ENCODE results near the gene PDE4D. TPM values are rescaled to one million over a fixed set of nuclear protein-coding genes. Genes with fewer than 3 reads are reported as not detected.

The PDE4D gene
- total RNA-seq, 1 donor from 2014 or later, result 6.8 TPM

GRCh38 chr5:58923355-58923754, 970.2 kb downstream of the PDE4D start:
- Histone ChIP-seq H3K36me3 (ENCODE audit: control insufficient read depth, insufficient read depth, low read length) (no peaks in the 10 kb centered on the region), H3K4me3 (ENCODE audit: low read depth, low read length) (no peak overlapping the region), H3K27me3 (ENCODE audit: control insufficient read depth, insufficient read depth, low read length) (peaks cover 4% of the 10 kb centered on the region)
- TF ChIP-seq CTCF (IDR thresholded peaks at IDR 0.05; ENCODE audit: insufficient read depth, low read length, severe bottlenecking), result no peak
- DNase-seq (ENCODE audit: low read depth) (no peak), FAIRE-seq (no peak)

DNA sequence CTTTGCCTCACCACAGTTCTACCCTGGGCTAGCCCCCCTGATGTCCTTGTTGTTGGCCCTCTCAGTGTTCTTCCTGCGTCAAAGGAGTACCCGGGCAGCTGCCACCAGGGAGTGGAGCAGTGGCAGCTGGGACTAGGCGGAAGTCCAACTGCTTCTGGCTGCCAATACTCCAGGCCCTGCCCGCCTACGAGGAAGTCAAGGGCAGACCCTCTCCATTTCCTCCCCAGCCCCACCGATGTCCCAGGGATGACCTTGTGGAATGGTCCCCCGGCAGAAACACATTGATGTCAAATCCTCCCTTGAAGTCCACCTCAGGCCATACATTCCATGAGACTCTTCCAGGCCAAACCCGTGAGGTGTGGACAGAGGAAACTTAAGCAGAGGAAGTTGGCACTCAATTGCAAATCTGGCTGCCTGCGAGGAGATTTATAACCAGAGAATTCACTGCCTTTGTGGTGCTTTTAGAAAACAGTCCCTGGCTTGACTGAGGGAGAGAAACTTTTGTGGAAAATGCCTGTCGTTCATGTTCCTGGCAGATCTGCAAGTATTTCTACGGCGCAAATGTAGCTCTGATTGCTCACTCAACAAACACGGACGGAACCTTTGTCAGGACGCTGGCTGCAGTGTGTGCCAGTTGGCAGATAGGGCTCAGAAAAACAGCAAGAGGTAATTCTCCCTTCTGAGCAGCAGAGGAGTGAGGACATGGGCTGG, 970.9 kb downstream of the PDE4D start:
- no peaks in the 10 kb centered on the region for H3K36me3 ChIP-seq (ENCODE audit: control insufficient read depth, insufficient read depth, low read length)
- TF ChIP-seq CTCF (IDR thresholded peaks at IDR 0.05; ENCODE audit: insufficient read depth, low read length, severe bottlenecking), result no peak
- DNase-seq (ENCODE audit: low read depth) (no peak), FAIRE-seq (no peak)
- no peak overlapping the region for H3K4me3 ChIP-seq (ENCODE audit: low read depth, low read length)
- peaks cover 4% of the 10 kb centered on the region for H3K27me3 ChIP-seq (ENCODE audit: control insufficient read depth, insufficient read depth, low read length)

- FAIRE-seq (no peak), DNase-seq (ENCODE audit: low read depth) (peak; percentile 10)
- no peak overlapping the region for H3K4me3 ChIP-seq (ENCODE audit: low read depth, low read length)
- H3K36me3 ChIP-seq (ENCODE audit: control insufficient read depth, insufficient read depth, low read length), result no peaks in the 10 kb centered on the region
- peaks cover 2% of the 10 kb centered on the region for H3K27me3 ChIP-seq (ENCODE audit: control insufficient read depth, insufficient read depth, low read length)
- no peak for TF ChIP-seq CTCF (IDR thresholded peaks at IDR 0.05; ENCODE audit: insufficient read depth, low read length, severe bottlenecking)
Observed at GRCh38 chr5:58921159-58921558, 972.4 kb downstream of the PDE4D start.

DNA sequence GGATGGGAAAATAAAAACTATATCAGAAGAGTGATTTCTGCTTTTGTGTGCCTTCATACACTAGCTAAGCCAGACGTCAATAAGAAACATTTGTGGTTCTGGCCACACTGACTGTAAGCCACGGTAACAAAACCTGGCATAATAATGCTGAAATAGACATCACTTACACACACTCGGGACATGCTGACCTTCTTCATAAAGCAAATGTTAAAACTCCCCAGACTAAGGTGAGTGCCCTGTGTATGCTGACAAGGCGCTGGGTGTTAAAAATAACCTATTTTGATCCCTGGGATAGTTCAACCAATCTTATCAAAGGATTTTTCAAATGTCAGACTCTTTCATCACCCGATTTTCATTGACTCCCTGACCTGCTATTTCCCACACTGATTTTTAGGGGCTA, 973.7 kb downstream of the PDE4D start:
- H3K27me3 ChIP-seq (ENCODE audit: control insufficient read depth, insufficient read depth, low read length), result peaks cover 2% of the 10 kb centered on the region
- no peaks in the 10 kb centered on the region for H3K36me3 ChIP-seq (ENCODE audit: control insufficient read depth, insufficient read depth, low read length)
- FAIRE-seq (no peak), DNase-seq (ENCODE audit: low read depth) (no peak)
- H3K4me3 ChIP-seq (ENCODE audit: low read depth, low read length), result no peak overlapping the region
- TF ChIP-seq CTCF (IDR thresholded peaks at IDR 0.05; ENCODE audit: insufficient read depth, low read length, severe bottlenecking), result no peak

Measured in bronchial epithelial cell (primary cell).